HG03025 (cell line): ENCODE measurements around the gene SLC16A3.
A peak's percentile ranks its signal among the peaks of the same experiment; 100 is the strongest.
"Not testable (repeated sequence)": the region's sequence is repeated elsewhere in the genome, so short reads cannot be mapped to it uniquely, and the experiment has no call there.

Experiments
- ATAC-seq: cut with Tn5 transposase; IDR thresholded peaks from one replicate; pipeline ENCODE4 v1.9.1; 2021; ENCODE audit warnings: mild to moderate bottlenecking, moderate library complexity; ENCODE audit not compliant: unreplicated experiment, low FRiP score

The SLC16A3 gene

DNA sequence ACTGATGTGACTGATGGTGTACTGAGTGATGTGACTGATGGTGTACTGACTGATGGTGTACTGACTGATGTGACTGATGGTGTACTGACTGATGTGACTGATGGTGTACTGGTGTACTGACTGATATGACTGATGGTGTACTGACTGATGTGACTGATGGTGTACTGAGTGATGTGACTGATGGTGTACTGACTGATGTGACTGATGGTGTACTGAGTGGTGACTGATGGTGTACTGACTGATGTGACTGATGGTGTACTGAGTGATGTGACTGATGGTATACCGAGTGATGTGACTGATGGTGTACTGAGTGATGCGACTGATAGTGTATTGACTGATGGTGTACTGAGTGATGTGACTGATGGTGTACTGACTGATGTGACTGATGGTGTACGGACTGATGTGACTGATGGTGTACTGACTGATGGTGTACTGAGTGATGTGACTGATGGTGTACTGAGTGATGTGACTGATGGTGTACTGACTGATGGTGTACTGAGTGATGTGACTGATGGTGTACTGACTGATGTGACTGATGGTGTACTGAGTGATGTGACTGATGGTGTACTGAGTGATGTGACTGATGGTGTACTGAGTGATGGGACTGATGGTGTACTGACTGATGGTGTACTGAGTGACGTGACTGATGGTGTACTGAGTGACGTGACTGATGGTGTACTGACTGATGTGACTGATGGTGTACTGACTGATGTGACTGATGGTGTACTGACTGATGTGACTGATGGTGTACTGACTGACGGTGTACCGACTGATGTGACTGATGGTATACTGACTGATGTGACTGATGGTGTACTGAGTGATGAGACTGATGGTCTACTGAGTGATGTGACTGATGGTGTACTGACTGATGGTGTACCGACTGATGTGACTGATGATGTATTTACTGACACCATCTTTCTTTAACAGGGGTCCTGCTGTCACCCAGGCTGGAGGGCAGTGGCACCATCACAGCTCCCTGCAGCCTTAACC, 31.4 kb downstream of the SLC16A3 start:
- not testable (repeated sequence) for ATAC-seq

GRCh38 chr17:82262344-82262743, 33.5 kb downstream of the SLC16A3 start:
- no peak for ATAC-seq

DNA sequence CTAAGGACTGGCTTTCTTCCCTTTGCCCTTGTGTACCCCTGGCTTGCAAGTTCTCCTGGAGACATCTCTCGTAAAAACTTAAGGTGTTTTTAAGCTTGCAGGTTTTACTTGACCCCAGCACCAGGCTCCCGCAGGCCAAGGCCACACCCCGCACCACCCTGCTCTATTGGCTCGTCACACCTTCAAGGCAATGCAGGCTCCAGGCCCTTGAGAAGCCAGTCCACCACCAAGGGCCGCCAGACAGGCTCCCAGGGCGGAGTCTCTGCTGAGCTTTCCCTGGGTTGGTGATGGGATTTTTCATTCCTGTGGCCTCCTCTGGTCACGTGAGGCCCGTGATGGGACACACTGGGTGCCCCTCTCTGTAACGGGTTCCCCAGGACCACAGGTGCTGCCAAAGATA, 34.8 kb downstream of the SLC16A3 start:
- ATAC-seq, result no peak

GRCh38 chr17:82266142-82266541, 37.3 kb downstream of the SLC16A3 start:
- no peak for ATAC-seq

GRCh38 chr17:82267575-82268379, 38.9 kb downstream of the SLC16A3 start:
- no peak for ATAC-seq

- ATAC-seq, result no peak
Measured at GRCh38 chr17:82269138-82269881, 40.5 kb downstream of the SLC16A3 start.

DNA sequence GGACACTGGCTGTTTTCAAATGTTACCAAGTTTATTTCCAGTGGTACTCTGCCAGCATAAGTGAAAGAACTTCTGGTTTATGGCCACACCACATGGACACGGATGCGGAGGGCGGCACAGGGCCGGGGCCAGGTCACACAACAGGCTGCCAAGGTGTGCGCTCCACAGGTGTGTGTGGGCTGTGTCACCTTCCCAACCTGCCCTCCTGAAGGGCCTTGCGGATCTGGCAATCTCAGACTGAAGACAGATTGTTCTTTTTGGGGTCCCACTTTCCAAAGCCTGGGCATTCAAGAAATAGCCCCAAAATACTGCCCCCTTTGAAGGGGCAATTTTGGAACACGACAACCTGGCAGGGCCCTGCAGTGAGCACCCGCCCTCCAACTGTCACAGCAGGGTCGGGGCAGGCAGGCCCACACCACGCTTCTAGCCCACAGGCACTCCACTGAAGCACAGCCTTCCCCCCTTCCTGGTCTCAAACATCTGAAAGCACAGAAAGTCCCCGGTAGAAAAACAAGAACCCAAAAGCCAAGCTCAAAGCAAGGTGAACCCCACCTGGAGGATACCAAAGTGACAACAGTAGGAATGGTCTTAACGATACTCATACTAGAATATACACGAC, 41.1 kb downstream of the SLC16A3 start:
- no peak for ATAC-seq

- no peak for ATAC-seq
Measured at GRCh38 chr17:82270651-82271050, 41.8 kb downstream of the SLC16A3 start.

DNA sequence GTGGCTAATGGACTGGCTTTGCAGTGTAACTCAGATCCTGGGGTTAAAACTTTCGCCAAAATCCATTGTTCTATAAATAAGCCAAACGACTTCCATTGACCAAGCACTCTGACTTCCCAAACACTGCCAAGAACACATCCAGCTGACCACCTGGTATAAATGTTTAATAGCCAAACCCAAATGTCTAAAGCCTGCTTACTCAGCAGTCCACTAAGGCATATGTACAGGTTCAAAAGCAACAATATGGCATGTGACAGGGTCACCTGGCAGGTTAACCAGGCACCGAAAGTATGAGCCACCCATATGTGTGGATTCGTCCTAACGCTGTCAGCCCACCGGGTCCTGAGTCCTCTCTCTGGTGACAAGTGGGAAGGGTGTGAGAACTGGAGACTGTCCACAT, 42.6 kb downstream of the SLC16A3 start:
- no peak for ATAC-seq

DNA sequence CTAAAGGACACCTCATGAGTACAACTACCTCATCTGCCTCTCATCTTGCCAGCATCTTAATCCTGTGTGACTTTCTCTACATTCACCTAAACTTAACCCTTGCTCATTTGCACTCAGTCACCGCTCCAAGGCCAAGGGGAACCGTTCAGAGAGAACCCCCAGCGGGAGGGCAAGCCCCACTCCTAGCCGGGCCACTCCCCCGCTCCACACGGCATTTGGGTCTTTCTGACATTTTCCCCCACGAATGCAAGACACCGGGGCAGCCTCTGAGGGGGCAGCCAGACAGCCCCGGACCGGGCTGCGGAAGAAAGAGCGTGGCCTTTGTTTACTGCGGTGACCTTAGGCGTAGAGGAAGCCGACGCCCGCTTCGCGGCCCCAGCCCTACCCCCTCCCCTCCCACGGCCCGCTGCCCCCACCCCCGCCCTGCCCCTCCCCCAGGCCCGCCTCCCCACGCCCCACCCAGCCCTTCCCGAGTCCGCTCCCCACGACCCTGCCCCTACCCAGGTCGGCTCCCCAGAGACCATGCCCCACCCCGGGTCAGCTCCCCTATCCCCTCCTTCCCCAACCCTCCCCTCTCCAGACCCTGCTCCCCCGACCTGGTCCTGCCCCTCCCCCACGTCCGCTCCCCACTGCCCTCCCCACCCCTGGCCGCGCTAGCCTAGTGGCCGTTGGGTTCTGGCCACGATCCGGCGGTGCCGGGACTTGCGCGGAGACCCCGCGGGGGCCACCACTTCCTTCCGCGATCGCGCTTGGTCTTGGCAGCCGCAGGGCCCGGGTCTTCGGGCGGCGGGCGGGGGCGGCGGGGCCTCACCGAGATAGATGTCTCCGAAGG, 43.9 kb downstream of the SLC16A3 start:
- ATAC-seq, result no peak

GRCh38 chr17:82273327-82274133, 44.7 kb downstream of the SLC16A3 start, which contains the start of gene CSNK1D:
Gene CSNK1D (minus strand): TSS chr17:82273700. CDS start chr17:82273381, 319 bp downstream.
- peak; percentile 53 for ATAC-seq

DNA sequence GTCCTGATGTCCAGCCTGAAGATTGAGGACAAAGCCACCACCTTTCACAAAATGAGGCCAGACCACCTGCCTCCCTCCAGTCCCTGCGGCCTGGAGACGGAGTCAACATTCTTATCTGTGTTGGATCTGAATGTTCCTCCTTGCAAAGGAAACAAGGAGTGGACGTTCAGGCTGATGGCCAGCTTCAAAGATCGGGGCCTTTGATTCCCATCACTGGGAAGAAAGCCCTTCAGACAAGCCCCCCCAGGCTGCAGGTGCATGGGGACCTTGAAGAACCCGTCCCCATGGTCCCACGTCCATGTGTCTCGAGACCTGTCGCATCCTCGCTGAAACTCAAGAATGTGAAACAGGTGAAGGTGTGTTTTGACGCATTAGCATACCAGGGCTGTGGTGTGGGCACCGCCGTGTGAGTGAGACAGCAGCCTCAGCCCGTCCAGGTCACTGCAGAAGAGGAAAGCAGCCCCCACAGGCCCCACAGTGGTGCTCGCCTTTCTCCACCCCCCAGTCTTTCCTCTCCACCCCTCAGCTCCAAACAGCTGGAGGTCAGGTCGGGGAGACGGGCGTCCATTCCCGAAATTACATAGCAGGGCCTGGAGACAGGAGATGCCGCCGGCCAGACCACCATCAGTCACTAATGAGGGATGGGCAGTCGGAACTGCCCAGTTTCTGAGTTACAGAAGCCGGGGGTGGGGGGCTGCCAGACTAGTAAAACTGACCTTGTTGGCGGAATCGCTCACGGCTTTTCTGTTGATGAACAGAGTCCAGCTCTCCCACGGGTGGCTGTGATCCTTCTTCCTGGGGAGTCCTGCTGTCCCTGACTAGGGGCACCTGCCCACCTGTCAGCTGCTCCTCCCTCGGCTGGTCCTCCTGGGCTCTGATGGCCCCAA, 45.5 kb downstream of the SLC16A3 start:
- ATAC-seq, result no peak

DNA sequence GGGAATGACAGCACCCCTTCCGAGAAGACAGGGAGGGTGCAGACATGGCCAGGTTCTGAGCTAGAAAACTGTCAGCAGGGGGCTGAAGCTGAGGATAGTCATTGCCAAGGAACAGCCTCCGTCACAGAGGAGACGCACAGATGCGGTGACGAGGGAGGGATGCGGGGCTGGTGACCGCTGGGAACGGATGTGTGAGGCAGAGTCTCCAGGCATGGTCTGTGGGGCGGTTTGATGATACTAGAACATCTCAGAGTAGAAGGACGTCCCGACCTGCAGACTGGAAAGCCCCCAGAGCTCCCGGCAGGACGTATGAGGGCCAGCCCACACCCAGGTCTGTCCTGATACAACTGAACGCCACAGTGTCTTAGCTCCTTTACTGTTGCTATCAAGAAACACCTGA, 46.5 kb downstream of the SLC16A3 start:
- ATAC-seq, result no peak

DNA sequence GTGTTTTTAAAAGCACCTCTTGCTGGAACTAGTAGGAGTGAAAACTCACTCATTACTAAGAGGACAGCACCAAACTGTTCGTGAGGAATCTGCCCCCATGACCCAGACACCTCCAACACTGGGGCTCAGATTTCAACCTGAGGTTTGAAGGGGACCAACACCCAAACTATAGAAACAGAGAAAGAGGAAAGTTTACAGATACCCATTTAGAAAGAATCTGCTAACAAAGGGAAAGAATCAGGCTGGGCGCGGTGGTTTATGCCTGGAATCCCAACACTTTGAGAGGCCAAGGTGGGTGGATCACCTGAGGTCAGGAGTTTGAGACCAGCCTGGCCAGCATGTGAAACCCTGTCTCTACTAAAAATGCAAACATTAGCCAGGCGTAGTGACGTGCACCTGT, 48.1 kb downstream of the SLC16A3 start:
- ATAC-seq, result no peak

DNA sequence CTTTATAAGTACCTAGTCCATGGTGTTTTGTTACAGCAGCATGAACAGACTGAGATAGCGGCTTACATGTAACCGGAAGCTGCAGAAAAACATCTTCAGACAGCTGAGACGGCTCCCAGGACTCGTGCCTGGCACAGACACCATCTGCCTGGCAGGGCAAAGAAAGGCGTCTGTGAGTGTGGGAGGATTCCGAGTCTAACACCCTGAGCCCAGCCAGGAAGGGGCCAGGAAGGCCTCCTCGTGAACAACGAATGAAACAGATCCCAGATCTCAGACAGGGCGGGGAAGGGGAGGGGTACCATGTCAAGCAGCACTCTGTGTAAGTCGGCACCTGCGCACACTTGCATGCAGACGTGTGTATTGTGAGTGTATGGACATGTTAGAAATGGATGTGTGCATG, 49.0 kb downstream of the SLC16A3 start:
- no peak for ATAC-seq

DNA sequence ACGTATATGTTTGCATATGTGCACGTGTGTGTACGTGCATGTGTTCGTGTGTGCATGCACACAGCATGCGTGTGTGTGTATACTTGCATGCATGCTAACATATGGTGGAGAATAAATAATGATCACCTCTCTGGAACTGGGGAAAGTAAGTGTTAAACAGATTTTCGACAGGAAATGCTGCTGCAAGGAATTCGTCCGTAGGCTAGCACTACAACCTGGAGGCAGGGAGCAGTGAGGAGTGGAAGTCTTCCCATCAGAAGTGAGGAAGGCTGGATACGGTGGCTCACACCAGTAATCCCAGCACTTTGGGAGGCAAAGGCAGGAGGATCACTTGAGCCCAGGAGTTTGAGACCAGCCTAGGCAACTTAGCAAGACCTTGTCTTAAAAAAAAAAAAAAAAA, 49.5 kb downstream of the SLC16A3 start:
- no peak for ATAC-seq

GRCh38 chr17:82278786-82279391, 50.0 kb downstream of the SLC16A3 start:
- no peak for ATAC-seq
